Uterus (tissue), 2 donors: ENCODE results near the gene STS.

ENCODE experiments used
- CTCF ChIP-seq, 4 experiments: fragments of 200-600 bp in 2 of 4; fragments of 450-650 bp in 2 of 4; sonication (generic) in 2 of 4; IDR thresholded peaks; one replicate each; pipeline ENCODE4 v1.5.1; 2016 to 2019; ENCODE audit warnings: antibody characterized with exemption in 4 of 4, mild to moderate bottlenecking in 2 of 4, moderate library complexity in 1 of 4
- POLR2A ChIP-seq, 2 donors: fragments of 450-650 bp; IDR thresholded peaks; one replicate each; pipeline ENCODE4 v1.6.1; 2016; ENCODE audit warnings: antibody characterized with exemption in 2 of 2, mild to moderate bottlenecking in 1 of 2, moderate library complexity in 1 of 2

- TF ChIP-seq CTCF (IDR thresholded peaks at IDR 0.05) (no peak), POLR2A (IDR thresholded peaks at IDR 0.05) (no peak)
Observed at GRCh38 chrX:7100022-7100421, 47.5 kb upstream of the STS start.
